ENCODE data around the gene ICAM1. TPM values are rescaled to one million over a fixed set of nuclear protein-coding genes. Genes with fewer than 3 reads are reported as not detected.

Gene ICAM1
- total RNA-seq, 1 experiment from 2014 or later, result 1.7 TPM

- POLR2A ChIA-PET (ENCODE audit: low non-redundant PET), result no interaction called here
- CTCF ChIA-PET, result interaction anchor here (0.7 to 1.1 kb wide), 3 partner anchors 8 to 123 kb away, joined by 3 to 4 read pairs (median 3); partner anchors contain the start of gene PPAN
- no peak for TF ChIP-seq EZH2 (IDR thresholded peaks at IDR 0.05; ENCODE audit: borderline replicate concordance, low read depth, low read length, poor library complexity, severe bottlenecking)
- TF ChIP-seq CTCF (conservative IDR thresholded peaks at IDR 0.05; ENCODE audit: low read depth, low read length), result peak; percentile 50
- Histone ChIP-seq H3K4me3 (ENCODE audit: low read depth, low read length, poor library complexity, severe bottlenecking) (no peak overlapping the region), H3K4me1 (ENCODE audit: insufficient read depth, low read length, poor library complexity, severe bottlenecking) (no peaks in the 10 kb centered on the region), H3K9me3 (ENCODE audit: low read depth, low read length, poor library complexity, severe bottlenecking) (no peaks in the 10 kb centered on the region), H3K27me3 (replicated peaks; ENCODE audit: insufficient read depth, low read depth, low read length, poor library complexity) (no peaks in the 10 kb centered on the region), H3K27ac (ENCODE audit: low read depth, low read length, poor library complexity, severe bottlenecking) (no peak overlapping the region), H3K36me3 (ENCODE audit: insufficient read depth, low read length, poor library complexity, severe bottlenecking) (no peaks in the 10 kb centered on the region)
- peak; percentile 61 for DNase-seq (ENCODE audit: low spot score)
- no TSS peak for BruUV-seq (replicated peaks)
- intact Hi-C loops (cut with micrococcal nuclease; ENCODE audit: unreplicated experiment), result no loop called here
These were observed 42.0 kb upstream of the ICAM1 start for GRCh38 chr19:10228920-10229319.

- Histone ChIP-seq H3K36me3 (ENCODE audit: insufficient read depth, low read length, poor library complexity, severe bottlenecking) (no peaks in the 10 kb centered on the region), H3K4me1 (ENCODE audit: insufficient read depth, low read length, poor library complexity, severe bottlenecking) (no peaks in the 10 kb centered on the region), H3K4me3 (ENCODE audit: low read depth, low read length, poor library complexity, severe bottlenecking) (peak overlapping the region; percentile 94), H3K9me3 (ENCODE audit: low read depth, low read length, poor library complexity, severe bottlenecking) (no peaks in the 10 kb centered on the region), H3K27me3 (replicated peaks; ENCODE audit: insufficient read depth, low read depth, low read length, poor library complexity) (no peaks in the 10 kb centered on the region), H3K27ac (ENCODE audit: low read depth, low read length, poor library complexity, severe bottlenecking) (peak overlapping the region; percentile 93)
- ChIA-PET CTCF (interaction anchor here (0.6 kb wide), 1 partner anchor 19 kb away, joined by 8 read pairs; no protein-coding TSS in a partner anchor), POLR2A (ENCODE audit: low non-redundant PET) (no interaction called here)
- peak; percentile 43 for DNase-seq (ENCODE audit: low spot score)
- TF ChIP-seq EZH2 (IDR thresholded peaks at IDR 0.05; ENCODE audit: borderline replicate concordance, low read depth, low read length, poor library complexity, severe bottlenecking) (no peak), CTCF (conservative IDR thresholded peaks at IDR 0.05; ENCODE audit: low read depth, low read length) (0 out of 2 replicates have a peak, but pooled peaks have one; percentile 10)
- BruUV-seq (replicated peaks), result no TSS peak
- intact Hi-C loops (cut with micrococcal nuclease; ENCODE audit: unreplicated experiment), result no loop called here
These were observed 40.6 kb upstream of the ICAM1 start for GRCh38 chr19:10230173-10230860.

GRCh38 chr19:10230861-10231611 is 39.9 kb upstream of the ICAM1 start, which contains the start of gene S1PR2:
Gene S1PR2 (minus strand): TSS chr19:10231331. CDS start chr19:10224905, 6,426 bp downstream.
- Histone ChIP-seq H3K27ac (ENCODE audit: low read depth, low read length, poor library complexity, severe bottlenecking) (peak within 1 kb of the TSS; percentile 93), H3K4me1 (ENCODE audit: insufficient read depth, low read length, poor library complexity, severe bottlenecking) (no peaks in the 10 kb centered on the region), H3K36me3 (ENCODE audit: insufficient read depth, low read length, poor library complexity, severe bottlenecking) (no peaks in the 10 kb centered on the region), H3K9me3 (ENCODE audit: low read depth, low read length, poor library complexity, severe bottlenecking) (no peaks in the 10 kb centered on the region), H3K27me3 (replicated peaks; ENCODE audit: insufficient read depth, low read depth, low read length, poor library complexity) (no peaks in the 10 kb centered on the region), H3K4me3 (ENCODE audit: low read depth, low read length, poor library complexity, severe bottlenecking) (peak within 1 kb of the TSS; percentile 94)
- peak; percentile 83 for DNase-seq (ENCODE audit: low spot score)
- BruUV-seq (replicated peaks), result no TSS peak
- TF ChIP-seq EZH2 (IDR thresholded peaks at IDR 0.05; ENCODE audit: borderline replicate concordance, low read depth, low read length, poor library complexity, severe bottlenecking) (no peak), CTCF (conservative IDR thresholded peaks at IDR 0.05; ENCODE audit: low read depth, low read length) (no peak)
- POLR2A ChIA-PET (ENCODE audit: low non-redundant PET), result no interaction called here
- CTCF ChIA-PET, result interaction anchor here (0.6 kb wide), 1 partner anchor 19 kb away, joined by 8 read pairs; no protein-coding TSS in a partner anchor
- intact Hi-C loops (cut with micrococcal nuclease; ENCODE audit: unreplicated experiment), result no loop called here
